HG03439 (cell line): ENCODE measurements around the gene KHDC4.

ENCODE experiments used
- ATAC-seq: cut with Tn5 transposase; IDR thresholded peaks from one replicate; pipeline ENCODE4 v1.9.1; 2021; ENCODE audit warnings: mild to moderate bottlenecking, moderate library complexity; ENCODE audit not compliant: unreplicated experiment

Gene KHDC4

GRCh38 chr1:155877945-155878344, 56.3 kb downstream of the KHDC4 start:
- no peak for ATAC-seq

GRCh38 chr1:155873860-155874259, 60.4 kb downstream of the KHDC4 start:
- ATAC-seq: no peak

- no peak for ATAC-seq
These were observed 61.7 kb downstream of the KHDC4 start for GRCh38 chr1:155872527-155872926.

GRCh38 chr1:155871390-155871789, 62.8 kb downstream of the KHDC4 start:
- ATAC-seq: no peak

GRCh38 chr1:155867766-155868165, 66.4 kb downstream of the KHDC4 start:
- ATAC-seq: no peak

GRCh38 chr1:155864393-155864792, 69.8 kb downstream of the KHDC4 start:
- no peak for ATAC-seq
